GM12801 (cell line): ENCODE results near the gene ZFYVE19.

Experiments
- CTCF ChIP-seq: IDR thresholded peaks from one replicate; pipeline ENCODE4 v1.5.1; 2011; ENCODE audit warnings: control low read depth; ENCODE audit not compliant: insufficient read length; ENCODE audit errors: extremely low read depth

Gene ZFYVE19

DNA sequence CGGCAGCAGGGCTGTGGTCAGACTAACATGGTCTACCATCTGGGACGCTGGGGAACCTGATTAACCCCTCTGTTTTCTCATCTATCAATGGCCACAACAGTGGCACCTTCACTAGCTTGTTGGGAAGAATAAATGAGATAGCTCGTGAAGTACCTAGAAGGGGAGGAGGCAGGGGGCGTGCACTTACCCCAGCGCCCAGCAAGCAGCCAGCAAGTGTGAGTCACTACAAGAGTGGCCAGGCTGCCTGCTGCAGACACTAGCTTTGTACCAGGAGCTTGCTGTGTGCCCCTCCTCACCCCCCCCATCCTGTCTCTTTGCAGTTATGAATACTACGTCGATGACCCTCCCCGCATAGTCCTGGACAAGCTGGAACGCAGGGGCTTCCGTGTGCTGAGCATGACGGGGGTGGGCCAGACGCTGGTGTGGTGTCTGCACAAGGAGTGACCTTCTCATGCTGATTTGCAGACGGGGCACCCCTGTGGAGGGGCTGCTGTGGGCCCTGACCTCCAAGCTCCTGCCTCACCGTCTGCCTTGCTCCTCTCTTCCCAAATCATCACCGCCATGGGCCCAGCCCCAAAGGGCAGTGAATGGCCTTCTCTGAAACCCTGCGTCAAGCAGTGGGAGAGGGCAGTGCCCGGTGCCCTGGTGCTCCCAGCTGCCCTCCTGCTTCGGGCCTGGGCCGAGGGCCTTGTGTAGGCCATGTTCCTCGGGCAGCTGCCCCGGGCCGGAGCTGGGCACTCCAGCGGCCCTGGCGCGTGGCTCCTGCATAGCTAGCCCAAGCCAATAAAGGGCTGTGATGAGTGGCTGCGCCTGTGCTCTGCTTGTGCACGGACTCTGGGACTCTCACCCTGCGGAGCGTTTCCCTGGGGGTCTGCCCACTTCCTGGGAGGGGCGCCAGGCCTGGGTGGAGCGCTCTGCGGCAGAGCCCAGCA lies 39.7 kb upstream of the ZFYVE19 start:
- TF ChIP-seq CTCF = no peak

DNA sequence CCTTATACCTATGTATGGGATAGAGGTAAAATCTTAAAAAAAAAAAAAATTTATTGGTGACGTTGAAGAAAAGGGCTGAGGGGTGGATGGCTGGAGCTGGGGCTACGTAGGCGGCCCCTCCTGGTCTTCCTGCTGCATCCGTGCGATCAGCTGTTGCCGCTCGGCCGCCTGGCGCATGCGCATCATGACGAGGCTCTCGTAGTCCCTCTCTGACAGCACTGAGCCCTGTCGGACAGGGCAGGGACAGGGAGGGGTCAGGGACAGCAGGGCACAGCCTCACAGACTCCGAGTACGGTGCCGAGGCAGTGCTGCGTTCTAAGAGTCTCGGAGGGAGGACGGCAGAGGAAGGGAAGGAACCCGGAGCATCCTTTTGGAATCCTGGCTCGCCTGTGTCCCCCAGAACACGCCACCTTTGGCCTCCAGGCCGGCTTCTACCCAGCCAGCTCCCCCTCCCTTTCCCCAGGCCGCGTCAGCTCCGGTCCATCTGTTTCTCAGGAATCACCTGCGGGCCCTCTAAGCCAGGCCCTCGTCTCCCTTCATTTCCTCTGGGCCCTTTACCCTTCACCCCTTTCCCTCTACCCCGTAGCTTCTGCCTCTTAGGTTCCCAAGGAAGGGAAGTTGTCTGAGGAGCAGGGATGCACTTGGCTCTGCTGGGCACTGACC lies 38.9 kb upstream of the ZFYVE19 start:
- no peak for TF ChIP-seq CTCF

DNA sequence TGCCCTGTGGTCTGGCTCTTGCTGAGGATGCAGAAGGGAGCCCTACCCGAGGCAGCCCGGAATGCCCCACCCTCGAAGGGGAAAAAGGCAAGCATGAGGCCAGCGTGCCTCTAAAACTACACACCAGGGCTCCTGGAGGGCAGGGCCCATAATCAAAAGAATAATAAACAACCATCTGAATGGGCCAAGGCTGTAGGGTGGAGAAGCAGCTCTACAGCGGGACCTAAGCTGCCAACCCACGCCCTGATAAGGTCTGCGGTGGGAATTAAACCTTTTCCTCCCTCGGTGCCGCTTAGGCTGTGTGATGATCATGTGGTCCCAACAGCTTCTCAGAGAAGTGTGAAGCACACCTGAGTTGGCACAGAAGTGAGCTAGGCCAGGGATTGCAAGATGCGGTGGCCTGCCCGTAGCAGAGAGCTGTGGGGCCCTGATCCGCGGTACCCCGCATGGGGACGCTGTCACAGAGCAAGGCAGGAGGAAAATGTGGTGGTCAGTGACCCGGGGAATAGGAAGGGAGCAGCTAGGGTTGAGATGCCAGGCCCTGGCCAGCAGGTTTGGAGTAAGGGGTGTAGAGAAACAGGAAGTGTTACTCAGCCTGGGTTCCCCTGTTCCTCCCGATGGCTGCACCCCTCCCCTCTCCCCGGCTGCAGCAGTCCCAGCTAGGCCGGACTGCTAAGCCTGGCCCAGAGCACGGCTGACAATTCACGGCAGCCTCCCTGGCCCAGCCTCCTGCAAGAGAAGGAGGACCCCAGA lies 38.2 kb upstream of the ZFYVE19 start:
- TF ChIP-seq CTCF = no peak

GRCh38 chr15:40769274-40770146 lies 37.4 kb upstream of the ZFYVE19 start, which contains the start of gene C15orf62:
TSS of gene C15orf62 (plus strand) at chr15:40769980. CDS start at chr15:40770496, 516 bp downstream.
- TF ChIP-seq CTCF = no peak

DNA sequence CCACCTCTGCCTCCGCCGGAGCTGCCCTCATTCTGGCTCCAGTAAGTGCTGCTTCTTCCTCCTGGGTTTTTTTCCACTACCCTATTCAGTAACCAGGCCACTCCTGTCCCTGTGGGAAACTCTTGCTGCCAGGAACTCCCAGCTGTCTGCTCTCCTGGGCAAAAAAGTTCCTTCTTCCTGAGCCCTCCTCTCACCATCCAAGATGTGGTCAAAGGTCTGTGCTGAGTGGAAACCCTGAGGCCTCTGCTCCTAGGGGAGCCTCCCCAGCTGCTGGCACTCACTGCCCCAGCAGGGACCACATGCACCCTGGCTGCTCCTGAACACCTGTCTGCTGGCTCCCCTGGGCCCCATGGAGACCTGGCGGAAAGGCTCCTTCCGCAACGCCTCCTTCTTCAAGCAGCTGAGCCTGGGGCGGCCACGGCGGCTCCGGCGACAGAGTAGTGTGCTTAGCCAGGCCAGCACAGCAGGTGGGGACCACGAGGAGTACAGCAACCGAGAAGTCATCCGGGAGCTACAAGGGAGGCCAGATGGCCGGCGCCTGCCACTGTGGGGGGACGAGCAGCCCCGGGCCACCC lies 36.7 kb upstream of the ZFYVE19 start:
- no peak for TF ChIP-seq CTCF

GRCh38 chr15:40771242-40771641 lies 35.6 kb upstream of the ZFYVE19 start:
- TF ChIP-seq CTCF = no peak
